Pancreas (tissue), 10 donors: ENCODE results near the gene PDILT. TPM values are rescaled to one million over a fixed set of nuclear protein-coding genes. Genes with fewer than 3 reads are reported as not detected.

ENCODE experiments used
- ATAC-seq, 4 donors: fragments of 200-7000 bp; cut with Tn5 transposase; one replicate each; pipeline versions ENCODE4 v1.8.0 to v1.9.1; 2020; ENCODE audit warnings: mild to moderate bottlenecking in 4 of 4, moderate library complexity in 4 of 4
- DNase-seq, 6 donors: peaks; one replicate each; pipeline ENCODE4 v3.0.0-alpha.2; 2020
- FAIRE-seq: peaks from 2 replicates; lab custom pipeline; 2012; peaks lifted over from hg19 to GRCh38; lab: Jason Lieb, UNC
- H3K27ac ChIP-seq, 4 donors: fragments of 200-600 bp; sonication (generic); 1 replicate in 3 of 4; 2 replicates in 1 of 4; pipeline versions ENCODE4 v1.5.0 to v1.8.0; 2020
- H3K27me3 ChIP-seq, 4 donors: fragments of 200-600 bp; one replicate each; pipeline ENCODE4 v1.8.0; 2021
- H3K36me3 ChIP-seq, 3 donors: fragments of 200-600 bp; sonication (generic) in 1 of 3; one replicate each; pipeline versions ENCODE4 v1.5.0 to v1.8.0; 2020 to 2021
- H3K4me1 ChIP-seq, 3 donors: fragments of 200-600 bp; one replicate each; pipeline ENCODE4 v1.8.0; 2021
- H3K4me3 ChIP-seq, 4 donors: fragments of 200-600 bp; sonication (generic) in 2 of 4; one replicate each; pipeline versions ENCODE4 v1.5.0 to v1.8.0; 2020 to 2021
- H3K9me3 ChIP-seq, 4 donors: fragments of 200-600 bp; one replicate each; pipeline ENCODE4 v1.8.0; 2021
- CTCF ChIP-seq, 4 donors: fragments of 200-600 bp; sonication (generic) in 3 of 4; IDR thresholded peaks; one replicate each; pipeline versions ENCODE4 v1.5.0 to v1.8.0; 2021; ENCODE audit warnings: antibody characterized with exemption in 4 of 4
- WGBS, 2 donors: extraction: QIAGEN DNeasy Blood & Tissue Kit; methylation state at CpG; one replicate each; pipeline ENCODE4 v1.1.7; 2013; 5-methylcytosine and 5-hydroxymethylcytosine counted together
- intact Hi-C, 3 donors: fragments of 100-400 bp; cut with DNase I; formaldehyde crosslinking; loops; one replicate each; pipeline versions ENCODE4 v1.11.1 to v1.14.2; 2022
- polyA plus RNA-seq, 2 donors: library from polyadenylated mRNA; stranded (reverse); fragments of 200-250 nt; gene quantifications; one replicate each; pipeline ENCODE4 v1.2.3, GENCODE V29; 2013
- total RNA-seq, 6 donors: library from RNA; stranded (reverse); fragmentation: NEBNext Ultra II Directional in 4 of 6; extraction: Animal tissue kit (Norgen Biotek cat#: 25700) in 4 of 6; gene quantifications; one replicate each; pipeline versions ENCODE4 v1.2.1 to v1.2.4, GENCODE V29; 2021 to 2023
- donor health status: healthy with polysubstance abuse.
- donor health status: DM: no; HTN: no; CAD: no; lungs with moderate emphysema.
- donor health status: DM: no; HTN: no; CAD: no.
- donor health status: control.
- donor health status: control.
- donor health status: Bipolar disorder and iron deficiency.
- donor health status: DM: yes; HTN: yes; CAD: no.
- donor health status: DM: no; HTN: no; CAD: no.
- donor health status: DM: no; HTN: no; CAD: no.
- donor health status: DM: yes; HTN: yes; CAD: no.

The PDILT gene
- total and polyA plus RNA-seq, 8 donors: not detected

GRCh38 chr16:20415541-20415940, 11.0 kb upstream of the PDILT start:
- H3K36me3 ChIP-seq: no peaks in the 10 kb centered on the region
- no peak overlapping the region for H3K27ac ChIP-seq
- DNase-seq (no peak), ATAC-seq (no peak), FAIRE-seq (no peak)
- intact Hi-C loops: no loop called here
- H3K9me3 ChIP-seq: no peaks in the 10 kb centered on the region
- no peak for TF ChIP-seq CTCF (IDR thresholded peaks at IDR 0.05)
- no peak overlapping the region for H3K4me3 ChIP-seq
- WGBS, 2 donors: 58 to 66% methylated on average over 1 of the region's 1 CpG
- no peaks in the 10 kb centered on the region for H3K27me3 ChIP-seq
- H3K4me1 ChIP-seq: no peaks in the 10 kb centered on the region

- intact Hi-C loops: no loop called here
- Histone ChIP-seq H3K36me3 (no peaks in the 10 kb centered on the region), H3K27me3 (no peaks in the 10 kb centered on the region), H3K4me1 (no peaks in the 10 kb centered on the region), H3K4me3 (no peak overlapping the region), H3K27ac (no peak overlapping the region), H3K9me3 (no peaks in the 10 kb centered on the region)
- no peak for TF ChIP-seq CTCF (IDR thresholded peaks at IDR 0.05)
- 86 to 89% methylated on average over 2 of the region's 2 CpGs for WGBS, 2 donors
- no peak for DNase-seq
- FAIRE-seq: no peak
- no peak for ATAC-seq
These were observed 6.5 kb upstream of the PDILT start for GRCh38 chr16:20411055-20411454.

- no peak for TF ChIP-seq CTCF (IDR thresholded peaks at IDR 0.05)
- ATAC-seq (peak in 1 of 4 donors; percentile 34), FAIRE-seq (no peak), DNase-seq (no peak)
- intact Hi-C loops: no loop called here
- Histone ChIP-seq H3K9me3 (no peaks in the 10 kb centered on the region), H3K4me1 (no peaks in the 10 kb centered on the region), H3K4me3 (no peak overlapping the region), H3K27ac (no peak overlapping the region), H3K36me3 (no peaks in the 10 kb centered on the region), H3K27me3 (no peaks in the 10 kb centered on the region)
- 84 to 90% methylated on average over 6 of the region's 6 CpGs for WGBS, 2 donors
These were observed 5.7 kb upstream of the PDILT start for GRCh38 chr16:20410121-20410723.

GRCh38 chr16:20409398-20410120, 5.0 kb upstream of the PDILT start, which contains the start of gene ACSM5:
Gene ACSM5, plus strand, starts transcription at chr16:20409534. Its CDS starts 1,951 bp downstream, at chr16:20411485.
- WGBS, 2 donors: 80 to 83% methylated on average over 6 of the region's 6 CpGs
- Histone ChIP-seq H3K27me3 (no peaks in the 10 kb centered on the region), H3K4me3 (no peak within 1 kb of the TSS), H3K36me3 (no peaks in the 10 kb centered on the region), H3K9me3 (no peaks in the 10 kb centered on the region), H3K27ac (peak within 1 kb of the TSS in 1 of 4 donors; percentile 33), H3K4me1 (no peaks in the 10 kb centered on the region)
- intact Hi-C loops: no loop called here
- ATAC-seq (peak in 3 of 4 donors; percentile 77 to 83 (median 82)), DNase-seq (peak in 5 of 6 donors; percentile 33 to 63 (median 50)), FAIRE-seq (no peak)
- no peak for TF ChIP-seq CTCF (IDR thresholded peaks at IDR 0.05)

- no peak for FAIRE-seq
- no peak overlapping the region for H3K4me3 ChIP-seq
- intact Hi-C loops: no loop called here
- no peak overlapping the region for H3K27ac ChIP-seq
- ATAC-seq: no peak
- DNase-seq: no peak
- H3K27me3 ChIP-seq: no peaks in the 10 kb centered on the region
- peaks cover 0 to 11% (median 0%) of the 10 kb centered on the region in 3 donors for H3K4me1 ChIP-seq
- no peaks in the 10 kb centered on the region for H3K9me3 ChIP-seq
- no peaks in the 10 kb centered on the region for H3K36me3 ChIP-seq
- WGBS, 2 donors: 94 to 100% methylated on average over 2 of the region's 2 CpGs
- TF ChIP-seq CTCF (IDR thresholded peaks at IDR 0.05): no peak
These were observed 1.9 kb downstream of the PDILT start for GRCh38 chr16:20402651-20403050.
